ENCODE measurements around the gene CDK17.
A peak's percentile ranks its signal among the peaks of the same experiment; 100 is the strongest.

GRCh38 chr12:96425321-96425720, 25.1 kb upstream of the CDK17 start:
- TF ChIP-seq CTCF (IDR thresholded peaks at IDR 0.05) (no peak), POLR2A (IDR thresholded peaks at IDR 0.05) (no peak), EP300 (IDR thresholded peaks at IDR 0.05) (no peak), POLR2AphosphoS5 (IDR thresholded peaks at IDR 0.05) (peak in 3 of 4 donors; percentile 37 to 60 (median 58))
